Measurements from ENCODE around the gene TPRG1L. TPM values are rescaled to one million over a fixed set of nuclear protein-coding genes. Genes with fewer than 3 reads are reported as not detected.
A peak's percentile ranks its signal among the peaks of the same experiment; 100 is the strongest.
"Not testable (repeated sequence)": the region's sequence is repeated elsewhere in the genome, so short reads cannot be mapped to it uniquely, and the experiment has no call there.

TPRG1L gene
- total and polyA plus RNA-seq, 8 donors = 16.4 to 33.3 (median 21.8) TPM

- no peaks in the 10 kb centered on the region for H3K36me3 ChIP-seq
- H3K4me3 ChIP-seq = no peak overlapping the region
- no peaks in the 10 kb centered on the region for H3K9me3 ChIP-seq
- FAIRE-seq (no peak), ATAC-seq (no peak), DNase-seq (no peak)
- intact Hi-C loops (cut with DNase I) = no loop called here
- TF ChIP-seq CTCF (IDR thresholded peaks at IDR 0.05) = no peak
- H3K4me1 ChIP-seq = no peaks in the 10 kb centered on the region
- no peak overlapping the region for H3K27ac ChIP-seq
- no peaks in the 10 kb centered on the region for H3K27me3 ChIP-seq
- 55 to 61% methylated on average over 8 of the region's 8 CpGs for WGBS, 2 donors
Observed at GRCh38 chr1:3578433-3578805, 46.4 kb upstream of the TPRG1L start.

- Histone ChIP-seq H3K4me3 (no peak overlapping the region), H3K27me3 (no peaks in the 10 kb centered on the region), H3K36me3 (no peaks in the 10 kb centered on the region), H3K4me1 (no peaks in the 10 kb centered on the region), H3K9me3 (no peaks in the 10 kb centered on the region), H3K27ac (no peak overlapping the region)
- no peak for TF ChIP-seq CTCF (IDR thresholded peaks at IDR 0.05)
- intact Hi-C loops (cut with DNase I) = no loop called here
- DNase-seq (no peak), FAIRE-seq (no peak), ATAC-seq (no peak)
- 63 to 72% methylated on average over 19 of the region's 19 CpGs for WGBS, 2 donors
Observed at GRCh38 chr1:3578906-3579305, 45.9 kb upstream of the TPRG1L start.

GRCh38 chr1:3579626-3580025 is 45.2 kb upstream of the TPRG1L start:
- no peaks in the 10 kb centered on the region for H3K4me1 ChIP-seq
- ATAC-seq (no peak), DNase-seq (no peak), FAIRE-seq (no peak)
- no peaks in the 10 kb centered on the region for H3K9me3 ChIP-seq
- H3K36me3 ChIP-seq = no peaks in the 10 kb centered on the region
- H3K4me3 ChIP-seq = no peak overlapping the region
- no peaks in the 10 kb centered on the region for H3K27me3 ChIP-seq
- intact Hi-C loops (cut with DNase I) = no loop called here
- 70 to 75% methylated on average over 16 of the region's 16 CpGs for WGBS, 2 donors
- H3K27ac ChIP-seq = no peak overlapping the region
- no peak for TF ChIP-seq CTCF (IDR thresholded peaks at IDR 0.05)

GRCh38 chr1:3580231-3580630 is 44.6 kb upstream of the TPRG1L start:
- TF ChIP-seq CTCF (IDR thresholded peaks at IDR 0.05) = no peak
- intact Hi-C loops (cut with DNase I) = no loop called here
- FAIRE-seq = no peak
- 63 to 70% methylated on average over 7 to 9 of the region's 9 CpGs for WGBS, 2 donors
- no peaks in the 10 kb centered on the region for H3K4me1 ChIP-seq
- no peak for DNase-seq
- ATAC-seq = no peak
- H3K36me3 ChIP-seq = no peaks in the 10 kb centered on the region
- H3K4me3 ChIP-seq = no peak overlapping the region
- H3K9me3 ChIP-seq = no peaks in the 10 kb centered on the region
- no peak overlapping the region for H3K27ac ChIP-seq
- H3K27me3 ChIP-seq = no peaks in the 10 kb centered on the region

GRCh38 chr1:3581296-3582036 is 43.3 kb upstream of the TPRG1L start:
- 47% methylated on average over 15 to 16 of the region's 16 CpGs for WGBS, 2 donors
- H3K4me3 ChIP-seq = no peak overlapping the region
- no peaks in the 10 kb centered on the region for H3K36me3 ChIP-seq
- no peak for TF ChIP-seq CTCF (IDR thresholded peaks at IDR 0.05)
- intact Hi-C loops (cut with DNase I) = no loop called here
- H3K27ac ChIP-seq = no peak overlapping the region
- no peaks in the 10 kb centered on the region for H3K27me3 ChIP-seq
- DNase-seq (no peak), ATAC-seq (no peak), FAIRE-seq (no peak)
- H3K9me3 ChIP-seq = no peaks in the 10 kb centered on the region
- H3K4me1 ChIP-seq = no peaks in the 10 kb centered on the region

- H3K4me3 ChIP-seq; H3K27me3 ChIP-seq; H3K4me1 ChIP-seq; H3K27ac ChIP-seq; DNase-seq; intact Hi-C loops (cut with DNase I); FAIRE-seq; H3K9me3 ChIP-seq; H3K36me3 ChIP-seq: not testable (repeated sequence)
- 51 to 73% methylated on average over 16 to 19 of the region's 21 CpGs for WGBS, 2 donors
- peak in 1 of 4 donors; percentile 40 for ATAC-seq
Observed at GRCh38 chr1:3583751-3584150, 41.1 kb upstream of the TPRG1L start.
